Fibroblast of skin of back (primary cell): ENCODE data around the gene PITRM1.

Experiments
- DNase-seq: peaks from one replicate; pipeline ENCODE4 v3.0.0-alpha.2; 2013

Gene PITRM1

DNA sequence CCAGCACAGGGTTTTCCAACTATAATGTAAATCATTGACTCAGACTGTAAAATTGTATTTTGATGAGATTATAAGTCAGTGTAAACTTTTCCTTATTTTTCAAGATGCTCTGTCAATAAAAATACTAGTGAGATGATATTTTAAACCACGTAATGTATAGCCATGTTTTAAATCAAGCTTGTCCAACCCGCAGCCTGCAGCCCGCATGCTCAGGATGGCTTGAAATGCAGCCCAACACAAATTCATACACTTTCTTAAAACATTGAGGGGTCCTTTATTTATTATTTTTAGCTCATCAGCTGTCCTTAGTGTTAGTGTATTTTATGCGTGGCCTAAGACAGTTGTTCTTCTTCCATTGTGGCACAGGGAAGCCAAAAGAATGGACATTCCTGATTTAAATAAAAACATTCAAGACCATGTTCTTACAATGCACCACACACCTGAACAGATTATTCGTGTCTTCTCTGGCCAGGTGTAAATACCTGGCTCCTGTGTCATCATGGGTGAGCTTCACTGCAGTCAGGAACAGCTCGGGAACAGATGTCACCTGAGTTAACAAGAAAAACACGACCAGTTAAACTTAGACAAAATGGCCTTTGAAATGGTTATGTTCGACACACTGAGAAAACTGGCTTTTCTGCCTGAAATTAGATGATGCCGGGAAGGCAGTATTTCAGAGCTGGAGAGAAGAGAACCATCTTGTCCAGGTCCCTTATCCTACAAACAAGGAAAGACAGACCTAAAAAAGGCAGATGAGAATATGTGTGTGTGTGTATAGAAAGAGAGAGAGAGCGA, 5.9 kb downstream of the PITRM1 start:
- DNase-seq, result no peak

DNA sequence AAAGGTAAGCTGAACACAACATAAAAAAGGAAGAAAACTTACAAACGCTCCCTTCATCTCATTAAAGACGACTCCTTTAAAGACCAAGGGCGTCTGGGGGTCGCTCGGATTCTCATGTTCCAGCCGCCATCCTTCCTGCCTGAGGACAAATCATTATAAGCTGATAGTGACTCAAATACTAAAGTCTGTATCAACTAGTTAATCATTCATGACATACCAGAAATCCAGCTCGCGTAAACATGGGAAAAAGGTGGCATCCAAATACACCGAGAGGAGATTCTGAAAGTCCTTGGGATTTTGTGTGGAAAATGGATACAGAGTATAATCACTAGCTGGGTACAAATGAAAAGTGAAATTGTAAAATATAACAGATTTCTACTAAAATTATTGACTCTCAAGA, 7.4 kb downstream of the PITRM1 start:
- DNase-seq, result no peak

DNA sequence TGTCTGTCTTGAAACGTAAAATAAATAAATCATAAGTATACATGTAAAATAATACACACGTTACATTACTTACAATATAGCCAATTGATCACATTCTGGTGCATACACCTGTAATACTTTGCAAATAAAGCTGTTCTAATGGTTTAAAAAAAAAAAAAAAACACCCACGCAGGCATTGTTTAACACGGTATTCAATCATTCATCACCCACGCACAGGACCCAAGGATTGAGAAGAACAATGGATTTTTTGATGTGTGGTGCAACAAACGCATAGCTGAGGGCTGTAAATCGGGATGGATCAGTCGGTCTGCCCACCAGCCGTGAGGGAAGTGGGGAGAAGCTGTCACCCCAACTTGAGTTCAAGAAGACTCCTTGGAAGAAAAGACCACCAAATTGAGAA, 8.7 kb downstream of the PITRM1 start:
- DNase-seq, result no peak

DNA sequence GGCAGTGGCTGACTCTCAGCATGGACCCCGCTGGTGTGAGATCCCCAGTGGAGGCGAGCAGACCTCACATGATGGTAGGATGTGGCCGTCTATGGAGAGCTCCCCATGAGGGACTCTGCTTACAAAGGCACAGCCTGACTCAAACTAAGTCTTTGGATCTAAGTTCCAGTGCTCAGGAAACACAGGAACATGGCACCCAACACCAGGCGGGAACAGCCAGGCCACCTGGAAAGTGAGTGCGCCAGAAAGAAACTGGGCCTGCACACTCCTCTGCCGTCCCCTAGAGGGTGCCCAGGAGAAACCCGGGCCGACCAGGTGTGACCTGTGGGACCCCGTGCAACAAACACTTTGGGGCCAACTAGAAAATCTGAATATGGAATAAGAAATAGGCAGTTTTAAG, 10.0 kb downstream of the PITRM1 start:
- DNase-seq, result no peak

DNA sequence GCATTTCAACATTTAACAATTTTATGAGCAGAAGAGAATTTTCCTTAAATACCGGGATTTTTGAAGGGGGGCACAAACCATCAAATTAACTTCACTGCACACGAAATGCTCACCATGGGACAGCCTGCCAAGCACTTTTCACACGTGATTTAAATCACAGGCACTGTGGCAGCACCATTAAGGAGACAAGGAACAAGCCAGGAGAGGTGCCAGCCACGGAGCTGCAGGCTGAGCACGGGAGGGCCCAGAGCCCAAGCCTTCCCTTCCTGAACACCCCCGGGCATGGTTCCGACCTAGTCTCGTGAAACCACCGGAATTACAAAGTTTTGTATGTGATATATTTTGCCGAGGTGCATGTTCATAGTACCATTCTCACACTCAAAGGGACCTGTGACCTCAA, 13.4 kb downstream of the PITRM1 start:
- DNase-seq, result no peak

DNA sequence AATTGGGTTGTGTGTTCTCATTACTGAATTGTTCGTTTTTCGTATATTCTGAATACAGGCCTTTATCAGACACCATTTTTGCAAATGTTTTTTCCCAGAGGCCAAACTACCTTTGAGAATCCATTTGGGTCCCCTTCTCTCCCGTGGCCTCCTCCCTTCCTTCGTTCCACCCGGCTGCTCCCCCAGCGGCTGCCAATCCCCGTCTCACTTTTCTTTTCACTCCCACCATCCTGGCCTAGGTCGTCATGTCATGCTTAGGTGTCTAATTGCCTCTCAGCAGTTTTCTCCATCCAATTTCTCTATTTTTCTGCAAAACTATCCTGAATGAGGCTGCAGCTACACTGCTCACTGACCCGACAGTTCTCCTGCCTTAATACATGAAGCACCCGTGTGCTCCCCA, 17.9 kb downstream of the PITRM1 start:
- DNase-seq, result no peak

DNA sequence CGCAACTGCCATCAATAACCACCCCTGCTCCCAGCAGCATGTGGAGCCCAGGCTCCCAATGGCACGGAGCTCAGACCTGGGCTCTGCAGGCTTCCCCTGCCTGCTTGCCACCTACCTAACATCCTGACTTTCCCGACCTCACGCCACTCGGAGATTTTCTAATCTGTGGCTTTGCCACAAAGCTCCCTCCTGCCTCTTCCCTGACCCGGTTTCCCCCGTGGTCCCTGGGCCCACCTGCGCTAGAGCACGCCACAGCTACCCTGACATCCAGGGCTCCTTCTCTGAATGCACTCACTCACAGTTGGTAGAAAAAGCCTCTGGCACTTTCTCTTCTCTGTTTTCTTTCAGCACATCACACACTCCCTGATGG, 20.0 kb downstream of the PITRM1 start:
- no peak for DNase-seq

DNA sequence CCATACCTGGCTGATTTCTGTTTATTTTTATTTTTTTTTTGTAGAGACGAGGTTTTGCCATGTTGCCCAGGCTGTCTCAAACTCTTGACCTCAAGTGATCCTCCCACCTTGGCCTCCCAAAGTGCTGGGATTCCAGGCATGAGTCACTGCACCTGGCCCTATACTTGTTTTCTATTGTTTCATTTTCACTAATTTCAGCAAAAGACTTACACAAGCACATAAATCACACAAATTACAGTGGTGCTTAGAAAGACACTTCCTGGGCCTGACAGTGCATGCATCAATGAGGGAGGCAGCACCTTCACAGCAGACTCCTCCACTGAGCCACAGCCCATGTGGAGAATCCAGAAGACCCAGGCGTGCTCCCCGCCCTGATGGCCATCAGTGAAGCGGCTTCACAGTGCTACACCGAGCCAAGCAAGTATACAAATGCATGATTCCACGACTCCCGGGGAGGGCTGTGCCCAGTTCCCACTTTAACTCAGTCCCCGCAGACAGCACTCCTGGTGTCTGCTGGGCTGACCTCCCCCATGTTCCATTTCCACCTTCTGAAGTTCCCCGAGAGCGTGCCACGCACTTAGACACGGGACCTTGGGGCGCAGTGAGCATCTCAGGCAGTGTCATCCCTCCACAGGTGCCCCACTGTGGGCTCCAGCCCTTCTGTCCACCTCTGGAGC, 20.6 kb downstream of the PITRM1 start:
- DNase-seq, result no peak

DNA sequence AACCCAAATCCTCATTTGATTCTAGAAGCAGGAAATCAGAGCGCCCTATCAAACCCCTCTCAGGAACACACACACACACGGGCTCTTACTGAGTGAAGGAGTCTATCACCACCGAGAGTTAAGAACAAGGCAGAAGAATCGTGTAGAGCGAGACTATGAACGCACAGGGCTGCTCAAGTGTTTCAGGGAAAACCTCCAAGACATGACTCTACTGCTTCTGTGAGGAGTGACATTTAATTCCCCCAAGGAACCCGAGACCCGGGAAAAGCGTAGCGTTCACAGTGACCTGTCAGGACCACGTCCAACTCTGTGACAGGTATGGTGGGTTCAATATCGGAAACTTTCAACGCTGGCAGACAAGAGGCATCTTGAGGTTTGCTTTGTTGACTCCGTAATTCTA, 21.6 kb downstream of the PITRM1 start:
- DNase-seq, result no peak

DNA sequence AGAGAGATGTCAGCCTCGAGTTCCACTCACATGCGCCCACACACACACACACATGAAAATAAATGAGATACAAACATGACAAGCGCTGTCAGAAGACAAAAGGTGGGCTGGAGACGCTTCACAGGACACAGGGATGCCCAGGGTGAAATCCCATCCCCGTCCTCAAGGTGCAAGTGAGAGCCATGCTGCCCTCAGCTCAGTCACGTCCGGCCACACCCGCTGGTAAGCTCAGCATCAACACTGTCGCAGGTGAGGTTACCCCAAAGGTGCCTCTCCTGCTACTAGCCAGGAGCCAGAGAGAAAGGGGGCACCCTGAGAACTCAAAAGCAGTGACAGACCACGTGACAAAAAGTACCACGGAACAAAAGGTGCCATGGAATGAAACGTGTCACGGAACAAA, 22.2 kb downstream of the PITRM1 start:
- DNase-seq, result no peak

DNA sequence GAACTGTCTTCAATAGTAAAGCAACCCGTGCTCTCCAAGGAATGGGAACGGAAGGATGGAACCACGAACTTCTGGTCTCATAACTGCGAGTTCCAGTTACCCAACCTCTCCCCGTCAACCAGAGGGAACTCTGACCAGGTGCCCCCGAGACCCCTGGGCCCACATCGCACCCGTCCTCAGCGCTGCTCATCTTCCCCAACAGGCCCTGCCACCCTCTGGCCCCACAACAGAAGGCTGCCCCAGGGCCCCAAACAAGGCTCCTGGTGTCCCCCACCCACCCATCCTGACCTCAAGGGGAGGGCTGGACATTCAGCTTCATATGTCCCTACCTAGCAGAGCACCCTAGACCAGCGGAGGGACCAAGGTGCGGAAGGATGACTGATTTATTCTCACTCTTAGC, 22.7 kb downstream of the PITRM1 start:
- no peak for DNase-seq

DNA sequence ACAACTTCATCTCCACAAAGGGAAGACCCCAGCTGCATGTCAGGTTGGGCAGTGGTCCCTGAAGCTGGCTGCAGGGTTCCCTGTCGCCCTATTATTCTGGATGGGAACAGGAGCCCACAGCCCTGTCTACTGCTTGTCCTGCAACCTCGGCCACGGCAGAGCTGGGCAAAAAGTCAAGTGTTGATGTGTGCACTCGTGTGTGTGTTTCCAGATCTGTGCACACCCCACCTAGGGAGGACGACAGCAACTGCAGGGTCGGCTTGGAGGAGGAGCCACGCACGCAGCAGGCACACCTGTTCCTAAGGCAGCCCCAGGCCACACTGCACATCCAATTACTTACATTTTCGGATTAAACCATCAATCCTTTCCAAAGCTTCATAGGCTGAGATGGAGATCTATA, 23.6 kb downstream of the PITRM1 start:
- DNase-seq, result no peak

DNA sequence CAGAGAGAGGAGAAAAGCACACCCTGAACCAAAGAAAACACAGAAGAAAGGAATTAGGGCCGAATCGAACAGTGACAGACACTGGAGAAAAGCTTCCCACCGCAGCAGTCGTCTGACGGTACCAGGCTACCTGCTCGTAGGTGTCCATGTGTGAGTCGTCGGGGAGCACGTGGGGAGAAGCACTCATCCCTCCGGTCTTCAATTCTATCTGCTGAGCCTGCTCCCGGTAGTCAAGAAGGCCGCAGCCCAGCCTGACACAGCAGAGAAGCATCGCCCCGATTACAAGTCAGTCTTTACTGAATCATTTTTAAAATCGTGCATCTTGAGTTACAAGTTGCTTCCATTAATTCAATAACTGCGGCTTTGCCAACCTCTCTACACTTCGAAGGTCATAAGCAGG, 24.5 kb downstream of the PITRM1 start:
- DNase-seq, result no peak

DNA sequence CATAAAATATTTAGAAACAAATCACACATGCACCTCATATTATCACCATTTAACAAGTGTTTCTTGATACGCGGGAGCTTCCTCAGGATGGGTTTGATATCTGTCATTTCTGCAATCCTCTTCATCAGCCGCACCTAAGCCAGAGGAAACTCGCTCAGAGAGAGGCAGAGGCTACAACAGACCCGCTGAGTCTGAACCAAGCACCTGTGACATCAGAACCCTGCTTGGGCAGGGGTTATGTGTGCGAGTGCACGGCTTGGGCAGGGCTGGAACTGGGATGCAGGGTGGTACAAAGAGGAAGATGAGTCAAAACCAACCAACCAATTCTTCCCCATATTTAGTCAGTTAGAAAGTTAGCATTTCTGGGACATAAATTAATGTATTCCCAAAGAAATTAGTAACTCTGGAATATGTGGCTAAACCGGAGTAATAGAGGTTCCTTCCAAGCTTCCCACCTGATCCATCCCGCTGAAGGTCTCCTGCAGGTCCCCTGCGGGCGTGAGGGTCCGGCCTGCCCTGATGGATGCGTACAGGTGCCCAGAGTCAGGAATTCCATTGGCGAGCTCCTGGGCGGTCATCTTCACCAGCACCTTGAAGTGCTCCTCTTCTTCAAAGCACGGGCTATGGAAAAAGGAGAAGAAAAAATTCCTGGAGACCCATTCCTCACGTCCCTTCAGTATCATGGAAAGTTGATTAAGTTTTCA, 25.3 kb downstream of the PITRM1 start:
- DNase-seq, result no peak

DNA sequence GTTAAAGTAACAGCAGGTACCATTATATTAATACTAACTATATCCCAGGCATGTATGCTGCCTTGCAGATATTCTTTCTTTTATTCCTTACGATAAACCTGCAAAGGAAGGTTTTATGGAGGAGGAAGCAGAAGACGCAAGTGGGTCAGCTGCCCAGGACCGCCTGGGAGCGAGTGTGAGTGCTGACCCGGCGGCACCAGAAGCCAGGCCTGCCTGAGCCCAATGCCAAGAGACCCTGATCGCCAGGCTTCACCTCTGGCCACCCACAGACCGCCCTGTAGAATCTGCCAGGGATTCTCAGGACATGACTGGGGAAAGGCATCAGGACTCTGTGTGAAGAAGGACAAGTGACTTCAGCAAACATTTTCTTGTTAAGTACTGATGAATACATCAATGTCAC, 26.3 kb downstream of the PITRM1 start:
- DNase-seq, result no peak

DNA sequence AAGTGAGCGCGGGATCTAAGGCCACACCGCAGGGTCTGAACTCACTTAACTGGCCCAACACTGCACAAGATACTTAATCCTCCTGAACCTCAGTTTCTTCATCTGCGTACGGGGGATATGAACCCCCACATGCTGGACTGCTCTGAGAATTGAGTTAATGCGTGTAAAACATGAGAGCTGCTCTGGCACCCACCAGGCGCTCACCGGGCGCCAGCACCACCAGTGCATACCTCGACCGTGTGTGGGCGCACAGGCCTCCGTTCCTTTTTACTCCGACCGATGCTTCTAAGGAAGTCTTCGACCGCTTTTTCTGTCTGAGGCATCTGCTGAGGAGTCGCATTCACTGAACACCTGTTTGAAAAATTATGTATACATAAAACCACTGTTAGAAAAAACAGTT, 27.2 kb downstream of the PITRM1 start:
- no peak for DNase-seq

DNA sequence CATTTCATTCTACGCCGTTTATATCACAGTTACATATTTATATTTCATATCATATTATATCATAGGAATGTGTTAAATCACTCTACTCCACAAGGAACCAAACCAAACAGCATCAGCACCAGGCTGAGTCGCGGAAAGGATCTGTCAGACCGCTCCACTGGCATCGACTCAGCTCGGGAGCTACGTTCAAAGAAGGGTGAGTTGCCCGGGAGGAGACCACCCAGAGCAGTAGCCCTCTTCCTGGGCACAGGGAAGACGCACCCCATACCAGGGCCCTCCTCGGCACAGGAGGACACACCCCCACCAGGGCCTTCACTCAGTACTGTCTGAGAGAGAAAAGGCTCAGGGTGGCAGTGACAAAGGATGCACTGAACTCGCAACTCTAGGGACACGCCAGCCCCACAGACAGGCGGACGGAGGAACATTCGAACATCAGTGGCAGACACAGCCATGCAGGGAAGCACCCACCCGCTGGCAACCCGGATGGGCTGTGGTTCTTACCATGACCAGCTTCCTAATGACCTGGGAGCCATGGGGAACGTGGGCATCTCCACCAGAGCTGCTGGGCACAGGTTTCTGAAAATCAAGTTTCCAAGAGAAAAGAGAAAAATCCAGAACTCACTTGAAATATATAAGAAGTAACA, 28.7 kb downstream of the PITRM1 start:
- no peak for DNase-seq

DNA sequence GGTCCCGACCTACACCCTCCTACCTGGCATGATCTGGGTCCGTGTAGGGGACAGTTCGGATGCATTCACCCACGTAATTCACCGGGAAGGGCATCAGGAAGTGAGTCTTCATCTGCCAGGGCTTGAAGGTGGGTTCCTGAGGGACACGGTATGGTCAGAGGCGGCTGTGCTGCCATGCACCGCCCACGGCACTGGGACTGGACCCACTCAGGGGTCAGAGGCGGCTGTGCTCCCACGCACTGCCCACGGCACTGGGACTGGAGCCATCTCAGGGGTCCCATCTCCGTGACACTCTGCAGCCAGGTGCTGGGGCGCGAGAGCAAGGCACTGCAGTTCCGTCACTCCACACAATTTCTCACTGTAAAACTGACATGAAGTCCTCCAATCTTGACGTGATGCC, 29.2 kb downstream of the PITRM1 start:
- DNase-seq, result no peak

DNA sequence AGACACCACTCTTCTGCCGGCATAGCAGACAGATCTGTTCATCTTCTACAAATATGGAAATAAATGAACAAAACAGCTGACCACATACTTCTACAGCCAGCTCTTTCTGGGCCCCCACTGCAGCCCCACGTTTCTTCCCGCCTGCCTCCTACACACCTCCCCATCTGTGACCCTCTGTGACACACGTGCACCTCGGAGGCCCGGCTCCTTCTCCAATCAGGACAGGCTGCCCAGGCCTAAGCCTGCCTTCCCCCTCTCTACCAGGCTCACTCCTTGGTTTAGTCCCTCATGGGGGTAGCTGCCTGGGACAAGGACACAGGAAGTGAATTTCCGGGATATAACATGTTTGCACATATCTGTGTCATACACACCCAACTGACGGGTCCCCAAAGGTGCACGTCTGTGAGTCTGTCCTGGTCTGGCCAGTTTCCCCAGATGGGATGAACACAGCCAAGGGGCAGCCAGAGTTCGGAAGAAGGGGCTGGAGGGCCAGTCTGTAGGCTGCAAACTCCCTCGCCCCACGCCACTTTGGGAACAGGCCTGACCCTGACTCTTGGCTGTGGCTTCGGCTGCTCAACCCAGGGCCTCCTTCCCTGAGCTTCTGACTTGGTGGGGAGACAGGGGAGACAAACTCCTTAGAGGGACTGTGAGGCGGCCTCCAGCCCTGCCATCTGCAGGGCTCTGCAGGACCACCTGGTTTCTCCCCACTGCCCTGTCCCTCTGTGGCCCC, 30.3 kb downstream of the PITRM1 start:
- DNase-seq, result peak; percentile 32

DNA sequence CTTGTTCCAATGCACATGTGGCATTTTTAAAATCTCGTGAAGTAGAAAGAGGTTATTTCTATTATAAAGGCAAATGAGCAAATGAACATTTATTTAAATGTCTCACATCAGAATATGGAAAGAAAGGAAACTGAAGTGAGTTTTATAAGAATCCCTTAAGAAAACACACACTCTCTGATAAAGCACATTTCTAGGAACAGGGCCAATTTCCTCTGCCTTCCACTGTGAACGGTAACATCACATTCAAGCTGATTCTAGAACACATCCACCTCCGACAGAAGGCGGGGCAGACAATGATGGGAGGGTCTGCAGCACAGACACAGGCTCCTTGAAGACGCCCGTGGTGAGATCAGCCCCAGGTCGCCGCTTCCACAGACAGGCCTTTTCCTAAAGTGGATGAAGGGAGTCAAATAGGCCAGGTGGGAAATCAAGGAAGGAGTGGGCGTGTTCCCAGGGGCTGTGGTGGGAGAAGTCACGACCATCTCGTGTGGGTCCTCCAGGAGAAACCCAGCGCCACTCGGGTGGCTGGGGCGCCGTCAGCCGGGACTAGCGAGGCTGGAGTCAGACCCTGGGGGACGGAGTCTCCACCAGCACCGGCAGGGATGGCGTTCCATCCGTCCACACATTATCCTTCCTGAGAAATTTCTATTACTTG, 31.1 kb downstream of the PITRM1 start:
- DNase-seq, result no peak

DNA sequence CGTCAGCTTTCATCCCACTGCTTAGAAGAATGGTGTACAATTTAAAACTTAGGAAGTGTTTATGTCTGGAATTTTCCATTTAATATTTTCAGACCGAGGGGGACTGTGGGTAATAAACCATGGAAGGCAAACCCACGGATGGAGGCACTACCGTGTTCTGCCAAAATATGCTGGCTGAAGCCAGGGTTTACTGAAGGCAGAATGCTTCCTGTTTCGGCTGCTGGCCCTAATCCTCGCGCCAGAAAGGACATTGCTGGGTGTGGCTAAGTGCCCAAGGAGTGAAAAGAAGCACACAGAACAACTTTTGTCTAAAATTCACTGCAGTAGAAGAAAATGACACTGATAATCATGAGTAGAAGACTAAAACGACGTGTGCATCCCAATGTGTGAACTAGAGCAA, 32.3 kb downstream of the PITRM1 start:
- no peak for DNase-seq

DNA sequence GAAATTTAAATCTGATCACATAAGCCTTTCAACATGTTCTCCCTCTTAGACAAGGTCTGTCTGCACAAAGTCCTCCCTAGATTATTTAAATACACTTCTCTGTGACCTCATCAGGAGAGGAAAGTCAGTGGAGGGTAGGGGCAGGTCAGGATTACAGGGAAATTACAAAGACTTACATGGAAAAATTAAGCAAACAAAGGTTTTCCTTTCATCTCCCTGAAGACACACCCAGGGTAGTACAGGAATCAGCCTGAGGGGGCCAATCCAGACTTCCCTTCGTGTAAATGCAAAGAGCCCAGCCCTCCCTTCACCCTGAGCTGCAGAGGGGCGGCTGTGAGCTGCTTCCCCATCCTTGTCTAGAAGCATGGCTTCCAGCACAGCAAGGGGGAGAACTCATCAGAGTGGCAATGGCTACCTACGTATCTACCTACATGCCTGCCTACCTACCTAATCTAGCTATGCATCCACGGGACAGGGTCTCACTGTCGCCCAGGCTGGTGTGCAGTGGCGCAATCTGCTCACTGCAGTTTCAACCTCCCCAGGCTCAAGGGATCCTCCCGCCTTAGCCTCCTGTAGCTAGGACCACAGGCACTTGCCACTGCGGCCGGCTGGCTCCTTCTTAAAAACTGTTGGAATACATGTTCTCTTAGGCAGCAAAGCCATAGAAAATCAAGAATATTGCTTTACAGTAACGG, 33.2 kb downstream of the PITRM1 start:
- no peak for DNase-seq
